ENCODE data around the gene GC.
"Not testable (repeated sequence)": the region's sequence is repeated elsewhere in the genome, so short reads cannot be mapped to it uniquely, and the experiment has no call there.

The GC gene

DNA sequence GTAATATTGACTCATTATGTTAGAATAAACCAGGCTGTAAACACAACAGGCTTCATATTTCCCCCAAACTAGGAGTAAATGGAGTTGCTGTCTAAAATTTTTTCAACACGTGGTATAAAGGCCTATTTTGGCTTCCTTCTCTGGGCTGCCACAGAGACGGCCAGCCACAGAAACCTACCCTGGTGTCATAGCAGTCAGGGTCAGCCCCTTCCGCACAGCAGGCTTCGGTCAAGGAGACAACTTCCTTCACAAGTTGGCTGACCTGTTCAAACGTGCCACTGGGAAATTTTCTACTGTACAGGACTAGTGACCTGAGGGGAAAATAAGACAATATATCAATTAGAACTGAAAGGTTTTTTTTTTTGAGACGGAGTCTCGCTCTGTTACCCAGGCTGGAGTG is 15.8 kb downstream of the GC start:
- no peak for DNase-seq (ENCODE audit: low read depth)
- TF ChIP-seq, protein P1, sequence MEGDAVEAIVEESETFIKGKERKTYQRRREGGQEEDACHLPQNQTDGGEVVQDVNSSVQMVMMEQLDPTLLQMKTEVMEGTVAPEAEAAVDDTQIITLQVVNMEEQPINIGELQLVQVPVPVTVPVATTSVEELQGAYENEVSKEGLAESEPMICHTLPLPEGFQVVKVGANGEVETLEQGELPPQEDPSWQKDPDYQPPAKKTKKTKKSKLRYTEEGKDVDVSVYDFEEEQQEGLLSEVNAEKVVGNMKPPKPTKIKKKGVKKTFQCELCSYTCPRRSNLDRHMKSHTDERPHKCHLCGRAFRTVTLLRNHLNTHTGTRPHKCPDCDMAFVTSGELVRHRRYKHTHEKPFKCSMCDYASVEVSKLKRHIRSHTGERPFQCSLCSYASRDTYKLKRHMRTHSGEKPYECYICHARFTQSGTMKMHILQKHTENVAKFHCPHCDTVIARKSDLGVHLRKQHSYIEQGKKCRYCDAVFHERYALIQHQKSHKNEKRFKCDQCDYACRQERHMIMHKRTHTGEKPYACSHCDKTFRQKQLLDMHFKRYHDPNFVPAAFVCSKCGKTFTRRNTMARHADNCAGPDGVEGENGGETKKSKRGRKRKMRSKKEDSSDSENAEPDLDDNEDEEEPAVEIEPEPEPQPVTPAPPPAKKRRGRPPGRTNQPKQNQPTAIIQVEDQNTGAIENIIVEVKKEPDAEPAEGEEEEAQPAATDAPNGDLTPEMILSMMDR (IDR thresholded peaks at IDR 0.05; ENCODE audit: low read length, missing control alignments) = no peak
- no peak overlapping the region for H3K4me3 ChIP-seq (replicated peaks; ENCODE audit: low read depth, low read length)

DNA sequence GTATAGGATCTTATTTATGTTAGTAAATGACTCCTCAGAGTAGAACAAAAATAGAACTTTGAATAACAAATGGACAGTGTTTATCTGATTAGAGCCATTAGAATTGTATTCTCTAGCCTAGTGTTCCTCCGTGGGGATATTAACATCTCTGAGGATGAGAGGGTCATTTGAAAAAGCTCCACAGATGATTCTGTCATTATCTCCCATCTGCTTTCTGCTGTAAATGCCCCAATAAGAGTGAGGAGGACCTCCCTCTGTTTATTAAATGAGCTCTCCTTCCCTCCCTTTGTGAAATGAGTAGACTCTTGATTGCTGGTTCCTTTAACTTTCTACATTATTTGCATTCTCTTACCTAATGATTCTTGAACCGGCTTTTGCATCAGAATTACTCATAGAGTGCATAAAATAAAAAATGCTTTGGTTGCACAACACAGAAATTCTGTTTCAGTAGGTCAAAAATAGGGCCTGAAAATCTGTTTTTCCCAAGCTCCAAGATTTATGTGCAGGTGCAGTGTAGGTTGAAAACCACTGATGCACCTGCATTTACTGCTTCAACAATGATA is 18.0 kb downstream of the GC start:
- TF ChIP-seq, protein P1 (IDR thresholded peaks at IDR 0.05; ENCODE audit: low read length, missing control alignments) = no peak
- no peak for DNase-seq (ENCODE audit: low read depth)
- H3K4me3 ChIP-seq (replicated peaks; ENCODE audit: low read depth, low read length) = no peak overlapping the region

DNA sequence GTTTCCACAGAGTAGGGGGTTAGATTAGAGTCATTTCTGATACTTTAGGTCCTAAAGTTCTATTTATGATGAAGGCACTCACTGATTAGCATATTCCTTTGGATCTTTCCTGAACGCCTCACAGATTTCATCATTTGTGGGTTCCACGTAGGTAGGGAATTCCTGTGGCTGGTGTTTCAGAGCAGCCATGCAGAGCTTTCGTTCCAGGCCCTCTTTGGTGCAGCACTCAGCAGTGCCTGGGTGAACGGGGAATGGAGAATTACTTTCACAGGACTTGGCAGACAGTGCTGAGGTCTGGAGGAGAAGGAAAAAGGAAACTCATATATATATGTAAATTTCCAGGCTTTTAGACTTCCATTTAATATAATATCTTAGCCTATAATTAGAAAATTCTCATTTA is 18.5 kb downstream of the GC start:
- DNase-seq (ENCODE audit: low read depth) = peak; percentile 1
- no peak overlapping the region for H3K4me3 ChIP-seq (replicated peaks; ENCODE audit: low read depth, low read length)
- TF ChIP-seq, protein P1 (IDR thresholded peaks at IDR 0.05; ENCODE audit: low read length, missing control alignments) = no peak

DNA sequence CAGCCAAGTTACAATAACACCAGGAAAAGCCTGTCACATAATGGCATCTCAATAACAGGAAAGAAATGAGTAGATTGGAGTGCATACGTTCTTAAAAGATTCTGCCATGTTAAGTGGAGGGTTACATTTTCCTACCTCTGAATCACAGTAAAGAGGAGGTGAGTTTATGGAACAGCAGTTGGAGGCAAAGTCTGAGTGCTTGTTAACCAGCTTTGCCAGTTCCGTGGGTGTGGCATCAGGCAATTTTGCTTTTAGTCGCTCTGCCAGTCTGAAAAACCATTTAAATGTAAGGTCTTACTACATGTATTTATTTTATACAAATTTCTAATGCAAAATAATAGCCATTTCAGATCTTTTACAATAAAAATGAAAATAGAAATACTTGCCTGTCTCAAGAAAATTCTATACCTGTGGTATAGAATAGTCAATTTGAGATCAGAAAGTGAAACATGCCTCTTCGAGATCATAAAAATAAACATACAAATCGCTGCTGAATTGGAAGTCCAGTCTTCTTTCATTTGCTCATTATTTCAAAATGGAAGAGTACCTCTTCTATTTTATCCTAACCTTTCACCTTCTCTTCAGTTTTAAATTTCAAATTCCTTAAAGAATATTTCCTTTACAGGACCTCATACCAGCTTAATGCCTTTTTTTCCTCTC is 31.4 kb downstream of the GC start:
- no peak overlapping the region for H3K4me3 ChIP-seq (replicated peaks; ENCODE audit: low read depth, low read length)
- TF ChIP-seq, protein P1 (IDR thresholded peaks at IDR 0.05; ENCODE audit: low read length, missing control alignments) = no peak
- DNase-seq (ENCODE audit: low read depth) = no peak

DNA sequence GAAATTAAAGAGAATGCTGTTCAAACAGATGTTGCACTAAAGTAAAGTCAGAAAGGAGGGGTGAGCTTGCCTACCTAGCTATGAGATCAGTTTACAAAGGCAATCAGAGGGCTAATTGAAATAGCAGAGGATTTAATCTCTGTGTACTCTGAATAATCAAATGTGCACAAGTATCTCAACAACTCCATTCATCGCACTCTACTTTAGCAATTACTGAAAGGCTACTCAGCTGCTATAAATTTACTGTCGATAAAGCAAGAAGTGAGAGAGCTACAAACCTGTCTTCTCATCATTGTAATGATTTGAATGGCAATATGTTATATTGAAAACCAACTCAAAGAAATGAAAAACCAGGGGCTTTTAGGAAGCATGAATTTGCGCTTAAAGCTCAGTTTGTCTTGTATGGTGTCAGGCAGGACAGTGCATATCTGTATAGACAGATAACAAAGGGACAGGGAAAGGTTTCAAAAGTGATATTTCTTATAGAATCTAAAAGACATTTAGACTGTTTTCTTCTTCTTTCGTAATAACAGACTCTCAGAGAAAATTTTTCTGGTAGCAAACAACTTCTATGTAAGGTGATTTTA is 34.8 kb downstream of the GC start:
- DNase-seq (ENCODE audit: low read depth) = no peak
- TF ChIP-seq, protein P1 (IDR thresholded peaks at IDR 0.05; ENCODE audit: low read length, missing control alignments) = no peak
- H3K4me3 ChIP-seq (replicated peaks; ENCODE audit: low read depth, low read length) = no peak overlapping the region

DNA sequence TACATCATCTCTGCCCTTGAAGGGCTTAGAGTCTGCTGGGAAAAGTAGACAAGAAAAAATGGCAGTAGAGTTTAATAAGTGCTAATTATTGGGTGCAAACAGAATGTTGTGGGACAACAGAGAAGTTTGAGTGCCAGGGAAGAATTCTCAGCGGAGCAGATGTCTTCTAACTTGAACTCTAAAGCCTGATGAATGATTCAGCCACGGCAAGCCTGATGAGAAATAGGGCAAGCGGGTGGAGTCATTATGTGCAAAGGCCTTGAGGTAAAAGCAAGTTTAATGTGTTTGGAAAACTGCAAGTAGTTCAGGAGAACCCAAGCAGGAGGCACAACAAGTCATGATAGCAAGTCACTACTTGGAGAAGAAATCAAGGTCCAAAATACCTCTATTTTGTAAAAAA is 37.5 kb downstream of the GC start:
- H3K4me3 ChIP-seq (replicated peaks; ENCODE audit: low read depth, low read length) = no peak overlapping the region
- DNase-seq (ENCODE audit: low read depth) = no peak
- TF ChIP-seq, protein P1 (IDR thresholded peaks at IDR 0.05; ENCODE audit: low read length, missing control alignments) = no peak

DNA sequence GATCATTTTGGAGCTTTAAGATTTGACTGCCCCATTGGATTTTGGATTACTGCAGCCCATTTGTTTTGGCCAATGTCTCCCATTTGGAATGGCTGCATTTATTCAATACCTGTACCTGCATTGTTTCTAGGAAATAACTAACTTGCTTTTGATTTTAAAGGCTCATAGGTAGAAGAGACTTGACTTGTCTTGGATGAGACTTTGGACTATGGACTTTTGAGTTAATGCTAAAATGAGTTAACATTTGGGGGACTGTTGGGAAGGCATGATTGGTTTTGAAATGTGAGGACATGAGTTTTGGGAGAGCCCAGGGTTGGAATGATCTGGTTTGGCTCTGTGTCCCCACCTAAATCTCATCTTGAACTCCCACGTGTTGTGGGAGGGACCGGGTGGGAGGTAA is 45.1 kb downstream of the GC start:
- H3K4me3 ChIP-seq (replicated peaks; ENCODE audit: low read depth, low read length); DNase-seq (ENCODE audit: low read depth): not testable (repeated sequence)

Data from fibroblast of pulmonary artery (primary cell).